ENCODE results near the gene MOV10. TPM values are rescaled to one million over a fixed set of nuclear protein-coding genes. Genes with fewer than 3 reads are reported as not detected.

The MOV10 gene
- polyA plus RNA-seq, 3 donors from 2014 or later, result 20.6 to 52.7 (median 22.8) TPM

GRCh38 chr1:112706505-112707220 lies 32.2 kb downstream of the MOV10 start, which contains the start of gene RHOC:
Gene RHOC (minus strand): TSS chr1:112707127. CDS start chr1:112703799, 3,328 bp downstream.
- peaks cover 54 to 59% of the 10 kb centered on the region in 2 donors for H3K4me1 Mint-ChIP-seq
- peak; percentile 70 to 75 (median 70) for DNase-seq
- H3K27me3 Mint-ChIP-seq (ENCODE audit: low read depth in 3 of 3), result peaks cover 2 to 13% (median 10%) of the 10 kb centered on the region in 3 donors
- peak within 1 kb of the TSS; percentile 91 to 97 (median 95) for H3K27ac Mint-ChIP-seq
- no peaks in the 10 kb centered on the region for H3K9me3 Mint-ChIP-seq
- peak within 1 kb of the TSS; percentile 90 to 99 (median 92) for H3K4me3 Mint-ChIP-seq
- H3K36me3 Mint-ChIP-seq, result peaks cover 0 to 9% (median 9%) of the 10 kb centered on the region in 3 donors

GRCh38 chr1:112707221-112708001 lies 33.0 kb downstream of the MOV10 start:
- H3K4me1 Mint-ChIP-seq, result peaks cover 47 to 51% of the 10 kb centered on the region in 2 donors

GRCh38 chr1:112708002-112708448 lies 33.6 kb downstream of the MOV10 start:
- Mint-ChIP-seq H3K4me1 (peaks cover 40 to 45% of the 10 kb centered on the region in 2 donors), H3K27ac (peak overlapping the region; percentile 63 to 91 (median 80)), H3K9me3 (no peaks in the 10 kb centered on the region), H3K4me3 (peak overlapping the region; percentile 83 to 90 (median 87)), H3K27me3 (ENCODE audit: low read depth in 3 of 3) (peaks cover 5 to 13% (median 10%) of the 10 kb centered on the region in 3 donors), H3K36me3 (peaks cover 0 to 3% (median 3%) of the 10 kb centered on the region in 3 donors)
- DNase-seq, result no peak

More at GRCh38 chr1:112707221-112708001, 33.0 kb downstream of the MOV10 start:
- DNase-seq, result peak; percentile 73 to 76 (median 75)
- peaks cover 0 to 5% (median 3%) of the 10 kb centered on the region in 3 donors for H3K36me3 Mint-ChIP-seq
- peak overlapping the region; percentile 71 to 93 (median 82) for H3K27ac Mint-ChIP-seq
- no peaks in the 10 kb centered on the region for H3K9me3 Mint-ChIP-seq
- H3K4me3 Mint-ChIP-seq, result peak overlapping the region; percentile 83 to 90 (median 87)
- peaks cover 2 to 13% (median 10%) of the 10 kb centered on the region in 3 donors for H3K27me3 Mint-ChIP-seq (ENCODE audit: low read depth in 3 of 3)

GRCh38 chr1:112708489-112708888 lies 34.0 kb downstream of the MOV10 start:
- DNase-seq, result no peak
- H3K36me3 Mint-ChIP-seq, result no peaks in the 10 kb centered on the region
- H3K9me3 Mint-ChIP-seq, result no peaks in the 10 kb centered on the region
- H3K27me3 Mint-ChIP-seq (ENCODE audit: low read depth in 3 of 3), result peaks cover 5 to 13% (median 10%) of the 10 kb centered on the region in 3 donors
- H3K4me1 Mint-ChIP-seq, result peaks cover 37 to 41% of the 10 kb centered on the region in 2 donors
- peak overlapping the region in 4 of 5 donors; percentile 83 to 89 (median 86) for H3K4me3 Mint-ChIP-seq
- H3K27ac Mint-ChIP-seq, result no peak overlapping the region

- H3K4me3 Mint-ChIP-seq, result no peak overlapping the region
- H3K9me3 Mint-ChIP-seq, result no peaks in the 10 kb centered on the region
- DNase-seq, result no peak
- peaks cover 30 to 35% of the 10 kb centered on the region in 2 donors for H3K4me1 Mint-ChIP-seq
- no peak overlapping the region for H3K27ac Mint-ChIP-seq
- no peaks in the 10 kb centered on the region for H3K36me3 Mint-ChIP-seq
- peaks cover 9 to 10% (median 9%) of the 10 kb centered on the region in 3 donors for H3K27me3 Mint-ChIP-seq (ENCODE audit: low read depth in 3 of 3)
Observed at GRCh38 chr1:112710159-112710558, 35.7 kb downstream of the MOV10 start.

GRCh38 chr1:112710586-112710985 lies 36.1 kb downstream of the MOV10 start:
- Mint-ChIP-seq H3K9me3 (no peaks in the 10 kb centered on the region), H3K4me3 (no peak overlapping the region), H3K27me3 (ENCODE audit: low read depth in 3 of 3) (peaks cover 7 to 10% (median 9%) of the 10 kb centered on the region in 3 donors), H3K4me1 (peaks cover 28 to 35% of the 10 kb centered on the region in 2 donors), H3K36me3 (no peaks in the 10 kb centered on the region), H3K27ac (no peak overlapping the region)
- no peak for DNase-seq

GRCh38 chr1:112711041-112711440 lies 36.6 kb downstream of the MOV10 start:
- Mint-ChIP-seq H3K27me3 (ENCODE audit: low read depth in 3 of 3) (peaks cover 5 to 10% (median 6%) of the 10 kb centered on the region in 3 donors), H3K27ac (no peak overlapping the region)

GRCh38 chr1:112711670-112712069 lies 37.2 kb downstream of the MOV10 start:
- Mint-ChIP-seq H3K9me3 (no peaks in the 10 kb centered on the region), H3K4me3 (no peak overlapping the region), H3K4me1 (peaks cover 28 to 34% of the 10 kb centered on the region in 2 donors), H3K27ac (no peak overlapping the region), H3K27me3 (ENCODE audit: low read depth in 3 of 3) (peaks cover 0 to 8% (median 4%) of the 10 kb centered on the region in 3 donors), H3K36me3 (no peaks in the 10 kb centered on the region)
- no peak for DNase-seq

More at GRCh38 chr1:112711041-112711440, 36.6 kb downstream of the MOV10 start:
- Mint-ChIP-seq H3K4me3 (no peak overlapping the region), H3K9me3 (no peaks in the 10 kb centered on the region), H3K36me3 (no peaks in the 10 kb centered on the region), H3K4me1 (peaks cover 28 to 35% of the 10 kb centered on the region in 2 donors)
- DNase-seq, result no peak

GRCh38 chr1:112712191-112712590 lies 37.7 kb downstream of the MOV10 start:
- Mint-ChIP-seq H3K27ac (no peak overlapping the region), H3K4me1 (peaks cover 28 to 34% of the 10 kb centered on the region in 2 donors), H3K9me3 (no peaks in the 10 kb centered on the region), H3K27me3 (ENCODE audit: low read depth in 3 of 3) (peaks cover 0 to 8% (median 4%) of the 10 kb centered on the region in 3 donors), H3K4me3 (no peak overlapping the region), H3K36me3 (no peaks in the 10 kb centered on the region)
- no peak for DNase-seq

- Mint-ChIP-seq H3K9me3 (no peaks in the 10 kb centered on the region), H3K36me3 (no peaks in the 10 kb centered on the region), H3K4me1 (peaks cover 24 to 30% of the 10 kb centered on the region in 2 donors), H3K27ac (peak overlapping the region in 1 of 6 donors; percentile 51), H3K4me3 (peak overlapping the region in 2 of 5 donors; percentile 5 to 15), H3K27me3 (ENCODE audit: low read depth in 3 of 3) (peaks cover 0 to 8% (median 4%) of the 10 kb centered on the region in 3 donors)
- DNase-seq, result no peak
Observed at GRCh38 chr1:112712701-112713128, 38.3 kb downstream of the MOV10 start.

- no peaks in the 10 kb centered on the region for H3K36me3 Mint-ChIP-seq
- no peaks in the 10 kb centered on the region for H3K9me3 Mint-ChIP-seq
- H3K4me1 Mint-ChIP-seq, result peaks cover 23 to 31% of the 10 kb centered on the region in 2 donors
- H3K27ac Mint-ChIP-seq, result no peak overlapping the region
- peaks cover 0 to 9% (median 4%) of the 10 kb centered on the region in 3 donors for H3K27me3 Mint-ChIP-seq (ENCODE audit: low read depth in 3 of 3)
- H3K4me3 Mint-ChIP-seq, result peak overlapping the region; percentile 42 to 72 (median 62)
- no peak for DNase-seq
Observed at GRCh38 chr1:112713466-112714312, 39.2 kb downstream of the MOV10 start.

- H3K9me3 Mint-ChIP-seq, result no peaks in the 10 kb centered on the region
- H3K27ac Mint-ChIP-seq, result no peak overlapping the region
- H3K4me3 Mint-ChIP-seq, result peak overlapping the region; percentile 77 to 89 (median 82)
- H3K4me1 Mint-ChIP-seq, result peaks cover 23 to 32% of the 10 kb centered on the region in 2 donors
- H3K36me3 Mint-ChIP-seq, result no peaks in the 10 kb centered on the region
- DNase-seq, result no peak
- H3K27me3 Mint-ChIP-seq (ENCODE audit: low read depth in 3 of 3), result peaks cover 0 to 11% (median 4%) of the 10 kb centered on the region in 3 donors
Observed at GRCh38 chr1:112714313-112715263, 40.1 kb downstream of the MOV10 start.
